SH-SY5Y (cell line): ENCODE results near the gene ARL4C.

Experiments
- GATA2 ChIP-seq: IDR thresholded peaks from 2 replicates; pipeline ENCODE4 v1.6.1; 2011; ENCODE audit warnings: mild to moderate bottlenecking, low read depth, low read length
- GATA3 ChIP-seq: IDR thresholded peaks from 2 replicates; pipeline ENCODE4 v1.6.1; 2011; ENCODE audit warnings: low read depth, mild to moderate bottlenecking, low read length, moderate library complexity

- no peak for TF ChIP-seq GATA2
- no peak for TF ChIP-seq GATA3
These were observed 26.9 kb downstream of the ARL4C start for GRCh38 chr2:234469972-234470371.
